ENCODE measurements around the gene SLK. TPM values are rescaled to one million over a fixed set of nuclear protein-coding genes. Genes with fewer than 3 reads are reported as not detected.

Gene SLK
- total RNA-seq, 1 donor from 2014 or later, result 26.8 TPM

- intact Hi-C loops (cut with micrococcal nuclease), result no loop called here
Observed at GRCh38 chr10:103985726-103986125, 18.8 kb downstream of the SLK start.

- intact Hi-C loops (cut with micrococcal nuclease), result no loop called here
Observed at GRCh38 chr10:103986360-103986759, 19.4 kb downstream of the SLK start.

- intact Hi-C loops (cut with micrococcal nuclease), result no loop called here
Observed at GRCh38 chr10:103990121-103990520, 23.2 kb downstream of the SLK start.

GRCh38 chr10:103990531-103990930 lies 23.6 kb downstream of the SLK start:
- intact Hi-C loops (cut with micrococcal nuclease), result no loop called here

- intact Hi-C loops (cut with micrococcal nuclease), result no loop called here
Observed at GRCh38 chr10:103991393-103992128, 24.6 kb downstream of the SLK start.

GRCh38 chr10:103995134-103995533 lies 28.2 kb downstream of the SLK start:
- intact Hi-C loops (cut with micrococcal nuclease), result no loop called here

- intact Hi-C loops (cut with micrococcal nuclease), result no loop called here
Observed at GRCh38 chr10:103998805-103999204, 31.9 kb downstream of the SLK start.

GRCh38 chr10:104002911-104003310 lies 36.0 kb downstream of the SLK start:
- intact Hi-C loops (cut with micrococcal nuclease), result no loop called here

- intact Hi-C loops (cut with micrococcal nuclease), result no loop called here
Observed at GRCh38 chr10:104005172-104005863, 38.4 kb downstream of the SLK start.

GRCh38 chr10:104011904-104012303 lies 45.0 kb downstream of the SLK start:
- intact Hi-C loops (cut with micrococcal nuclease), result no loop called here

- intact Hi-C loops (cut with micrococcal nuclease), result no loop called here
Observed at GRCh38 chr10:104013489-104013888, 46.5 kb downstream of the SLK start.

GRCh38 chr10:104014176-104014575 lies 47.2 kb downstream of the SLK start:
- intact Hi-C loops (cut with micrococcal nuclease), result no loop called here

GRCh38 chr10:104016661-104017060 lies 49.7 kb downstream of the SLK start:
- intact Hi-C loops (cut with micrococcal nuclease), result no loop called here

- intact Hi-C loops (cut with micrococcal nuclease), result no loop called here
Observed at GRCh38 chr10:104018471-104018870, 51.5 kb downstream of the SLK start.

GRCh38 chr10:104020020-104020419 lies 53.1 kb downstream of the SLK start:
- intact Hi-C loops (cut with micrococcal nuclease), result loop anchor here (10.0 kb wide), 1 partner anchor 135 kb away; no protein-coding TSS in a partner anchor

- intact Hi-C loops (cut with micrococcal nuclease), result loop anchor here (10.0 kb wide), 1 partner anchor 136 kb away; no protein-coding TSS in a partner anchor
Observed at GRCh38 chr10:104021246-104021645, 54.3 kb downstream of the SLK start.

- intact Hi-C loops (cut with micrococcal nuclease), result loop anchor here (10.0 kb wide), 1 partner anchor 137 kb away; no protein-coding TSS in a partner anchor
Observed at GRCh38 chr10:104022026-104022425, 55.1 kb downstream of the SLK start.

GRCh38 chr10:104025524-104025923 lies 58.6 kb downstream of the SLK start:
- intact Hi-C loops (cut with micrococcal nuclease), result loop anchor here (10.0 kb wide), 1 partner anchor 141 kb away; no protein-coding TSS in a partner anchor

GRCh38 chr10:104026762-104027161 lies 59.8 kb downstream of the SLK start:
- intact Hi-C loops (cut with micrococcal nuclease), result loop anchor here (10.0 kb wide), 1 partner anchor 142 kb away; no protein-coding TSS in a partner anchor

- intact Hi-C loops (cut with micrococcal nuclease), result loop anchor here (10.0 kb wide), 1 partner anchor 143 kb away; no protein-coding TSS in a partner anchor
Observed at GRCh38 chr10:104028146-104028545, 61.2 kb downstream of the SLK start.

GRCh38 chr10:104028823-104029520 lies 62.0 kb downstream of the SLK start:
- intact Hi-C loops (cut with micrococcal nuclease), result loop anchor here (10.0 kb wide), 1 partner anchor 144 kb away; no protein-coding TSS in a partner anchor

GRCh38 chr10:104029521-104029860 lies 62.6 kb downstream of the SLK start:
- intact Hi-C loops (cut with micrococcal nuclease), result loop anchor here (10.0 kb wide), 1 partner anchor 145 kb away; no protein-coding TSS in a partner anchor
